G401.6 (cell line): Measurements from ENCODE around the gene SPI1.
"Not testable (repeated sequence)": the region's sequence is repeated elsewhere in the genome, so short reads cannot be mapped to it uniquely, and the experiment has no call there.

Experiments used
- FAIRE-seq: peaks from 2 replicates; lab custom pipeline; 2012; peaks lifted over from hg19 to GRCh38; lab: Jason Lieb, UNC

SPI1 gene

DNA sequence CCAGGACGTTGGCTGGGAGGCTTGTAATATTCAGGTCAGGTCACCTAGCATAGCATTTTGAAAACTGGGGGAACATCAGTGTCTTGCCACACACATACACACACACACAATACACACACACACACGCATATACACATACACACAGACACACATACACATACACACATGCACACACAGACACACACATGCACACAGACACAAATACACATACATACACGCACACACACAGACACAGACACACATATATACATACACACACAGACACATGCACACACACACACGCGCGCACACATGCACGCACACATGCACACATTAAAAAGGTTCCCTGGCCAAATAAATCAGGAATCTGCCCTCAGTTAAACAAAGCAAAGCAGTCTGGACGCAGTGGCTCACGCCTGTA is 38.3 kb downstream of the SPI1 start:
- no peak for FAIRE-seq

DNA sequence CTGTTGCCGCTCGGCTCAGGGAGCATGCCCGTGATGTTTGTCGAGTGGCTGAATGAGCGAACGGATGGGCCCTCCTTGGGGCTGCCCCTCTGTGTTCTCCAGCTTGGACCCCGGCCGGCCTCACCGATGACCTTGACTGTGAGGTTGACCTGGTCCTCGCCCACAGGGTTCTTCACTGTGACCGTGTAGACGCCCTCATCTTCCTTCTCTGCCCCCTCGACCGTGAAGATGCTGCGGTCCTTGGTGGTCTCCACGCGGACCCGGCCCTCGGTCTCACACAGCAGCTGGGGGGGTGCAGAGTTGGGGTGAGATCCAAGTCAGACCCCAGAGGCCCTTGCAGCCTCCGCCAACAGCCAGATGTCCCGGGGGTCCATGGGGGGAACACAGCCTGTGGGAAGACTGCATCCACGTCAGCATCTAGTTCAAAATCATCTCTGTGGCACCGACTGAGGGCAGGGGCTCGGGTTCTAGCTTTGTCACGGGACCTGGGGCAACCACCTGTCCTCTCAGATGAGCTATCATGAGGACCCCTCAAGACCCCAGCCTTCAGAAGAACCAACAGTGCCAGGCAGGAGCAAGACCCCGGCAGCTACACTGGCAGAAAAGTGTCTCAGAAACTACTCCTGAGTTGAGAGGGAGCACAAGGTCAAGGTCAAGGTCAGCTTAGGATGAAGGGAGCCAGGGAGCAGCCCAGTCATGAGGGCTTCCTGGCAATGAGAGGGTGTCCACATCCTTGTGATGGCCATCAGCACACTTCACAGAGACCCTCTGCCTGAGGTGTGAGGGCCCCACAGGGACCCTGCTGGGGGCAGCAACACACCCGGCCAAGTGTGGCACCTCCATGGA is 39.7 kb downstream of the SPI1 start:
- no peak for FAIRE-seq

DNA sequence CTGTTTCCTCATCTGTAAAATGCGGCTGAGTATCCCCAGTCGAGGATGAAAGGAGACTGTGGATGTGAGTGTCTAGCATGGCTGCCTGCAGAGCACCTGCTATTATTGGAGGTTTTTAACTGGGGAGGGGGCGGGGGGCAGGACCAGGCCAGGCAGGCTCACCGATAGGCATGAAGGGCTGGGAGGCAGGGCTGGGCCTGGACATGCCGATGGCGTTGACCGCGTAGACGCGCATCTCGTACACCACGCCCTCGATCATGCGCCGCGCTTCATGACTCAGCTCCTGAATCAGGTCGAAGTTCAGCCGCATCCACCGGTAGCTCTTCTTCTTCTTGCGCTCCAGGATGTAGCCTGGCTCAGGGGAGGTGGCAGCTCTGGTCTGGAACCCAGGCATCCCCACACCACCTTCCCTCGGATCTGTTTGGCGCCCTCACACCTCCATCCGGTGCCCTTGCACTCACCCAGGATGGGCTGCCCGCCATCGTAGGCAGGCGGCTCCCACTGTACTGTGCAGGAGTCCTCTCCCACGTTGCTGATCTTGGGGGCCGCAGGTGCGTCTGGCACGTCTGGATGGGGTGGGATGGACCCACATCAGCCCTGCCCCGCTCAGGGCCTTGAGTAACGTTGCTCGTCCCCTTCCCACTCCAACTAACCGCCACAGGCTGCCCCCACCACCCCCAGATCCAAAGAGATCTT is 41.0 kb downstream of the SPI1 start:
- FAIRE-seq: no peak

DNA sequence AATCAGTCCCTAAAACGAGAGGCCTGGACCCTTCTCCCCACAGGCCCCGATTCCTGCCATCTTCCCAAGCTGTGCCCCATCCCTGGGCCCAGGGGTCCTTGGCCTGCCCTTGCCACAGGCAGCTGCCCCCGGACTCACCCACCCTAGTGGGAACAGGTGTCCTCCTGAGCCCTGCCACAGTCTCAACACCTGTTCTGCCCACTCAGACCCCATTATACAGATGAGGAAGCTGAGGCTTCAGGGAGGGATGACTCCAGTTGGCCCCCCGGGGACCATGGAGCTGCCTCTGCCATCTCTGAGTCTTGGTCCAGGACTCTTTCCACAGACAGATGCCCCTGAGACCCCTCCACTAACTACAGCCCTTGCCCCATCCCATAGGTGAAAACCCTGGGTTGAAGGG is 41.8 kb downstream of the SPI1 start:
- FAIRE-seq: no peak

DNA sequence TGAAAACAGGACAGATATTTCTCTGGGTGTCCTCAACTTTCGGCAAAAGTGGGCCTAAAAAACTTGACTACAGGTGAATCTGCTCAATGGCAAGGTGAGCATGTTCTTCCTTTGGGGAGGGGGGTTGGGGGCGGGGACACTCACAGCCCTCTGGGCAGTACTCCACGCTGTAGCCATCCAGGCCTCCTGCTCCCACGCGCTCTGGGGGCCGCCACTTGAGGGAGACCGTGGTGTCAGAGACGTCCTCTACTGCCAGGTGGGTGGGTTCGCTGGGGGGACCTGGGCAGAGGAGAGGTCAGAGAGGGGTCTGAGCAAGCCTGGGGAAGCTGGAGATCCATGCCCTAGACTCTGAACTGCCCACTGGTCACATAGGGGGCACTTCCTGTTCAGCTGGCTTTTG is 42.6 kb downstream of the SPI1 start:
- FAIRE-seq: no peak

DNA sequence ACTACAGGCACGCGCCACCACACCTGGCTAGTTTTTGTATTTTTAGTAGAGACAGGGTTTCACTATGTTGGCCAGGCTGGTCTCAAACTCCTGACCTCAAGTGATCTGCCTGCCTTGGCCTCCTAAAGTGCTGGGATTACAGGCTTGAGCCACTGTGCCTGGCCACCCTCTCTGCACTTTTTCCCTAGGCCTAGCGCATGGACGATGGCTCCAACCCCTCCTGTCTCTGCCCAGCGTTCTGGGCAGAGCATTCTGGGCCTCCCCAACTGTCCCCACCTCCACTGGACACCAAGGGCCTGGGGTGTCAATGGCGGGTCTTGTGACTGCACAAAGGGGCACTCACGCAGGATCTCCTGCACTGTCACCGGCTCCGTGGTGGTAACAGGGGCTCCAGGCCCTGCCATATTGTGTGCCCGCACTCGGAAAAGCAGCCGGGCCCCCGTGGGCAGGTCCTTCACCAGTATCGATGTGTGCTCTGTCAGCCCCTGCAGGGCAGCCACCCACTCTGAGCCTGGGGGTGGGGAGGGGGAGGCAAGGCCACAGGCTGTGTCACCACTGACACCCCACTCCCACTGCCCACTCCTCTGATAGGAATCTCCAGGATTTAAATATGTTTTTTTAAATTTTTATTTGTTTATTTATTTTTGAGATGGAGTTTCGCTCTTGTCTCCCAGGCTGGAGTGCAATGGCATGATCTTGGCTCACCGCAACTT is 43.5 kb downstream of the SPI1 start:
- not testable (repeated sequence) for FAIRE-seq

DNA sequence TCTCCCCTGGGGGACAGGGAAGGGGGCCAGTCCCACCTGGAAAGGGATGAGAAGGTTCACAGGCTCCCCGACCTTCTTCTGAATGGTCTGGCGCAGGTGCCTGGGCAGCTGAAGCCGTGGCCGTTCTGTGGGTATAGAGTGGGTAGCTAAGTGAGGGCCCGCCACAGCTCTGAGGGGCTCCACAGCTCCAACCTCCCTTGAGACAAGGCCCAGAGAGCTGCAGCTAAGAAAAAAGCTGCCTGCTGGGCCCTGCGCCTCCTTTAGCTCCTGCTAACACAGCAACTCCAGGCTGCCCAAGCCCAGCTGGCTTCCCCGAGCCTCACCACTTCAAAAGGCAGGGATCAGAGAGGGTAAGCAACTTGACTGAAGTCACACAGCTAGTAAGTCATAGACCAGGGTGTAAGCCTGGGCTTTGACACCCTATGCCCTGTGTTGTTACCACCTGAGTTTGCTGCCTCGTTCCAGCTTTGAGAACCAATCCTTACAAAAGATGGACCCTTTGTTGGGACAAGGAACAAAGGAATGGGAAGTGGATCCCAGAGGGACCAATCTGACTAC is 44.4 kb downstream of the SPI1 start:
- FAIRE-seq: no peak

DNA sequence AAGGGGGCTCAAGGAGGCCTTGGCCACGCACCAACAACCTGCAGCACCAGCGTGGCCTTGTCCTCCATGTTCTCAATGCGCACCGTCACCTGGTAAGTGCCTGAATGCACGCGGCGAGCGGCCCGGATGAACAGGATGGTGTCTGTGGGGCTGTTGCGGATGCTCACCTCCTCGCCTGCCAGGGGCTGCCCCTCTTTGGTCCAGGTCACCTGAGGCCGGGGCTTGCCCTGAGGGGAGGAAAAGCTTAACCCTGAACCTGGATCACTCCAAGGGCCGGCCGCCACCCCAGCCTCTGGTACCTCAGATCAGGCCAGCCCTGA is 44.9 kb downstream of the SPI1 start:
- no peak for FAIRE-seq

DNA sequence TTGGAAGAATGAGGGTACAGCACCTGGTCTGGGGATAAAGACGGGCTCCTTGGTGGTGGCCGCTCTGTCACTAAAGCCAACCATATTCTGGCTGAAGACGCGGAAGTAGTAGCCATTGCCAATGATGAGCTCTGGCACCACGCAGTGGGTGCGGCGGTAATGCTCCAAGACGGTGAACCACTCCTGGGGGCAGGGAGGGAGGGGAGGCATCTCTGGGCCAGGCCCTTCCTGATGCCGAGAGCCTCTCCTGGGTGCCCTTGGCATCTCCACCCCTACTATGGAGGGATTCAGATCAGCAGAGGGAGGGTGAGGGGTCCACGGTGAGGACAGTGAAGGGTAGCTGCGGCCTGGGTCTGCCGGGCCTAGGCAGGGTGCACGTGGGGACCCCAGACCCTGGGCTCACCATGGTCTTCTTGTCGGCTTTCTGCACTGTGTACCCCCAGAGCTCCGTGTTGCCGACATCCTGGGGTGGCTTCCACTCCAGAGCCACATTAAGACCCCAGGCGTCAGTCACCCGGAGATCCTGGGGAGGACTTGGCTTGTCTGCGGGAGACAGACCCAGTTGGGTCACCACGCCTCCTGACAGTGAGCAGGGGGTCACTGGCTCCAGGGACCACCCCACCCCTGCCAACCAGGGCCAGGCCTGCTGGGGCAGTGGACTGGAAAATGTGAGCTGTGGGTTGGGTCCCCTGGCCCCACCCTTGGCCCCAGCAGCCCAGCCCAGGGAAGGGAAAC is 45.4 kb downstream of the SPI1 start:
- FAIRE-seq: no peak

DNA sequence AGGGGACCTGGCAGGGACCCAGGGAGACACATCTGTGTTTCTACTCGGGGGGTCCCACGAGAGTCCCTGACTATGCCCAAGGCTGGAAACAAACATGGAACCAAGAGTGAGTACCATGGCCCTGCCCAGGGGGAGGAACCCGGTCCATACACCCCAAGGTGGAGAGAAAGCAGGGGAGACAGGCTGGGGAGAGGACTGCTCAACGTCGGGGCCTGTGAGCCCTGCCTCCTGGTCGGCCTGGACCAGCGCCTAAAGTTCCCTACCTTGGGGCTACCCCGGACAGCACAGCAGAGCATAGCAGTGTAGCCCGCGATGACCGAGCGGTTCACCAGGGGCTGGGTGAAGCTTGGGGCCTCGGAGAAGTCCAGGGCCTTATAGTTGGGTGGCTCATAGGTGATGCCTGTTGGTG is 46.0 kb downstream of the SPI1 start:
- no peak for FAIRE-seq

DNA sequence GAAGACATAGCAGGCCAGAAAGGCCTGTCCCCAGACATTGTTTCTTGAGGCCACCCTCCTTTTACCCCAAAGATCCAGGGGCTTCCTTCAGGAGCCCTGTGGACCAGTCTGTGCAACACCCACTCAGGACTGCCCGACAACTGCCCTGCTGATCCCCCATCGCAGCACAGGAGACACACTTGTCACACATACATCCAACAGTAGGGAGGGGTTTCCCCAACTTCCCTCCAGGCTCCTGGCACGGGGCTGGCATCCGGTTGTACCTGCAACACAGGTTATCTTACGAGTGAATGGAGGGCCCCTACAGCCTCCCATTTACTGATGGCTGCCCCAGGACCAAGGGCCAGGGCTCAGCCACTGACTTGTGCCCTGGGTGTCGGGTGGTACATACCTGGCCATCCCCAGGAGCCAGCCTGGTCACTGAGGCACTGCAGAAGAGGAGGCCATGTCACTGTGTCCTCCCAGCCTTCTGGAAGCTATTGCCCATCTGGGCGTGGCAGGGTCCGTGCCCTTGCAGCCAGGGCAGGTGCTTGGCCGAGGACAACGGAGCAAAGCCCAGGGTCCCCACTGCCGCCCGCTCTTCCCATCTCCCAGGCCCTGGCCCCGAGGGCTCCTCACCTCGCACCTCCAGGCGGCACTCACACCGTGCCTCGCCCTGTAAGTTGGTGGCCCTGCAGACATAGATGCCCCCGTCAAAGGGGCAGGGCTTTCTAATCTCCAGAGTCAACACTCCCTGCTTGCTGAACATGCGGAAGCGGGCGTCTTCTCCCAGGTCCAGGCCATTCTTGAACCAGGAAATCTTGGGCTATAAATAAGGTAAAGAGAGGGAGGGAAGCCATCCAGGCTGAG is 46.7 kb downstream of the SPI1 start:
- no peak for FAIRE-seq

DNA sequence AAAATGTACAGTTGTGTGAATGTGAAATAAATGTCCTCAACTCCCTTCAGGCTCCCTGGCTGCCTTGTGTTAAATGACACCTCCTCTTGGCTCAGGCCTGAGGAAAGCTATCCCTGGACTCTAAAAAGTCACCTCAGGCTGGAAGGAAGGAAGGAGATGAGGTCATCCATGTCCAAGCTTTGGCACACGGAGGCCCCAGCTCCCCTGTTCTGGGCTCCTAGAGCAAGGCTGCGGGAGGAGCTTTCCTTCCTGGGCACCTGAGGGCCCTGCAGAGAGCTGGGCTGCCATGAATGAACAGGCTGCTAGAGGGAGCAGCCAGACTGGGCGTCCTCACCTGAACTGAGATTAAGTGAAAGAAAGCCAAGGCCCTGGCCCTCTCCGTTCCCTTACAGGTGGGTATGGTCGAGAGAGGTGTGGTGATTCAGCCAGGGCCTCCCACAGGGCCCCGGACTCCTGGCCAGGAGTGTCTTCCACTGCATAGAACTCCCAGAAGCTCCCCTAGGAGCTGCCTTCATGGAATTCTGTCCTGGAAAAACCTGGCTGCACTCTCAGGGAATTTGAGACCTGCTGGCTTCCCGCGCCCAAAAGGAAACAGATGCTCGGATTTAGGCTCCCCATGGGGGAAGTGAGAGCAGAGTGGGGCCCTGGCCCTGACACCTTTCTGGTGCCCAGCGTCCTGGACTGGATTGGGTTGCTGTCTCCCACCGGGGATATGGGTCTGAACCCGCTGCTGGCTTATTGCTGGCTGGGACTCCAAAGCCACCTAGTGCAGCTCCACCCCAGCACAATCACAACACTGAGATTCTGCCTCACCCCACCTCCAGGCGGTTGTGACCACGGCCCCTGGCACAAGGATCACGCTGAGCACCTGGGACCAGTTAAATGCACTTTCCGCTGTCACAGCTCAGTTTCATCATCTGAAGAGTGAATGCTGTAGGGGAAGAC is 48.1 kb downstream of the SPI1 start:
- FAIRE-seq: no peak

DNA sequence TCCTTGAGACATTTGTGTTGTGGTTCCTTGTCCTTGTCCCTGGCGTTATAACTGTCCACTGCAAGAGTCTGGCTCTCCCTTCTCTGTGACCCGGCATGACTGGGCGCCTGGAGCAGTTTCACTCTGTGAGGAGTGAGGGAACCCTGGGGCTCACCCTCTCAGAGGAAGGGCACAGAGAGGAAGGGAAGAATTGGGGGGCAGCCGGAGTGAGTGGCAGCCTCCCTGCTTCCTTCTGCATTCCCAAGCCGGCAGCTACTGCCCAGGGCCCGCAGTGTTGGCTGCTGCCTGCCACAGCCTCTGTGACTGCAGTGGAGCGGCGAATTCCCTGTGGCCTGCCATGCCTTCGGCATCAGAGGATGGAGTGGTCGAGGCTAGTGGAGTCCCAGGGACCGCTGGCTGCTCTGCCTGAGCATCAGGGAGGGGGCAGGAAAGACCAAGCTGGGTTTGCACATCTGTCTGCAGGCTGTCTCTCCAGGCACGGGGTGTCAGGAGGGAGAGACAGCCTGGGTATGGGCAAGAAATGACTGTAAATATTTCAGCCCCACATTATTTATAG is 48.8 kb downstream of the SPI1 start:
- FAIRE-seq: no peak

DNA sequence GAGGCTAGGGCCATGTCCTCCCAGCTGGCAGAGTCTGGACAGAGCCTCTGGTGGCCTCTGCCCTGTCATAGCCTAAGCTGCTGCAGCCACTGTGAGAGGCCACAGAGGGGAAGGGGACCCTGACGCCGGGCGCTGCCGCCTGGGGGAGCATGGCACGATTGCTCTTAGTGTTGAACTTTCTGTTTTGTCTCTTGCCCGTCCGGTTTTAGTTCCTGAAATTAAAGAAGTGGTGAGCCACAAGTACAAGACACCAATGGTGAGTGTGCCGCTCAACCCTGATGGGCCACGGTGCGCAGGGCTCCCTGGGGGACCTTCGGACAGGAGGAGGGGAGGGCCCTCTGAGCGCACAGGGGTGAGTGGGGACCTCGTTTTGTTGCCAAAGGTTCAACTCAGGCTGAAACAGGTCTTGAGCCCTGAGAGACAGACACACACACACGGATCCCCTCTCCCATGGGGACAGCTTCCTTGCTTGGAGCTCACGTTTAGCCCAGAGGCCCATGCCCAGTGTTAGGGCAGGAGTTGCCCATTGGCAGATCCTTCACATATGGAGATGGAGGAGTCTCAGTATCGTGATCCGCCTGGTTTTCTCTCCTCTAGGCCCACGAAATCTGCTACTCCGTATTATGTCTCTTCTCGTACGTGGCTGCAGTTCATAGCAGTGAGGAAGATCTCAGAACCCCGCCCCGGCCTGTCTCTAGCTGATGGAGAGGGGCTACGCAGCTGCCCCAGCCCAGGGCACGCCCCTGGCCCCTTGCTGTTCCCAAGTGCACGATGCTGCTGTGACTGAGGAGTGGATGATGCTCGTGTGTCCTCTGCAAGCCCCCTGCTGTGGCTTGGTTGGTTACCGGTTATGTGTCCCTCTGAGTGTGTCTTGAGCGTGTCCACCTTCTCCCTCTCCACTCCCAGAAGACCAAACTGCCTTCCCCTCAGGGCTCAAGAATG is 49.6 kb downstream of the SPI1 start:
- FAIRE-seq: no peak

DNA sequence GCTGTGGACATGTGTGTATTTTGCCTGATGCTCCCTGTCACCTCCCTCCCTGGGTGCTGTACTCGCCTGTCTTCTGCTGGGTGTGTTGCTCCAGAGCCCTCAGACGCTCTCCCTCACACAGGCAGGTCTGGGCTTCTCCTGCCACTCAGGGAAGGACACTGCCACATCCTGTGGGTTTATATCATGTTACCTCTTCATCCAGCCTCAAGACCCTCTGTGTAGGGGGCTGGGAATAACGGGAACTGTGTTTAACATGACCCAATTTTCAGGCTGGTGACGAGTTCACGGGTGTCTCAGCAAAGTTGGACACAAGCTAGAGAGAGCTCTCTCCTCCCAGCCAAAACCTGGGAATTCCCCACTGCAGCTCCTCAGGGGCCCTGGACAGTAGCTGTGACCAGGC is 50.4 kb downstream of the SPI1 start:
- FAIRE-seq: no peak

DNA sequence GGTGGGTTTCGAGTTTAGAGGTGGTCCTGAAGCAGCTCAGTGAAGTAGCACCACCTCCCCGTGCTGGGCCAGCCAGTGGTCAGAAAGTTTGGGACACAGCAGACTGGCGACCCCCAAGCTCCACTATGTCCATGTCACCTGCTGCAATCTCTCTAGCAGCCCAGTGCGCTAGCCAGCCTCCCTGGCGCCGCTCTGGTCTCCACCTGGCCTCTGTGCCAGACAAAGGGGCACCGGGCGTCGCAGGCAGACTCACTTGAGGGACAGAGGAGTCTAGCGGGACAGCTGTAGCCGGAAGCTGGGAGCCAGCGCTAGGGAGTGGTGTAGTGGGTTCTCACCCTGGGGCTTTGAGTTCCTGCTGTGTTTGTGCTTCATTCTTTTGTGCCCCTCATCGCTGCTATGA is 51.3 kb downstream of the SPI1 start:
- FAIRE-seq: no peak

DNA sequence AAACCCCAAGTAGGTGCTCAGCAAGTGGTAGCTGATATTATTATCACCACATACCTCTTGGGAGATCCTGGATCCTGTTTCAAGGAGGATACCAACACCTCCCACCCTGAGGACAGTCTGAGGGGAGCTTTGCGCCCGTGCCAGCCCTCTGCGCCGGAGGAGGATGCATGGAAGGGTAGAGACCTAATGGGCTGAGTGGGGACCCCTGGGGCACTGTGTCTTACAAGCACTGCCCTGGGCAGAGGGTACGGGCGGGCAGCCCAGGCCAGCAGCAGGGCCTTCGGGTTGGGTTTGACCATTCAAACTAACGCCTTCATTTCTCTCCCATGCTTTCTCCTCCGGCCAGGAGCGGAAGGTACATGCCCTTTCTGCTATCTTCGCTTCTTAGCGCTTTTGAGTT is 52.1 kb downstream of the SPI1 start:
- no peak for FAIRE-seq

DNA sequence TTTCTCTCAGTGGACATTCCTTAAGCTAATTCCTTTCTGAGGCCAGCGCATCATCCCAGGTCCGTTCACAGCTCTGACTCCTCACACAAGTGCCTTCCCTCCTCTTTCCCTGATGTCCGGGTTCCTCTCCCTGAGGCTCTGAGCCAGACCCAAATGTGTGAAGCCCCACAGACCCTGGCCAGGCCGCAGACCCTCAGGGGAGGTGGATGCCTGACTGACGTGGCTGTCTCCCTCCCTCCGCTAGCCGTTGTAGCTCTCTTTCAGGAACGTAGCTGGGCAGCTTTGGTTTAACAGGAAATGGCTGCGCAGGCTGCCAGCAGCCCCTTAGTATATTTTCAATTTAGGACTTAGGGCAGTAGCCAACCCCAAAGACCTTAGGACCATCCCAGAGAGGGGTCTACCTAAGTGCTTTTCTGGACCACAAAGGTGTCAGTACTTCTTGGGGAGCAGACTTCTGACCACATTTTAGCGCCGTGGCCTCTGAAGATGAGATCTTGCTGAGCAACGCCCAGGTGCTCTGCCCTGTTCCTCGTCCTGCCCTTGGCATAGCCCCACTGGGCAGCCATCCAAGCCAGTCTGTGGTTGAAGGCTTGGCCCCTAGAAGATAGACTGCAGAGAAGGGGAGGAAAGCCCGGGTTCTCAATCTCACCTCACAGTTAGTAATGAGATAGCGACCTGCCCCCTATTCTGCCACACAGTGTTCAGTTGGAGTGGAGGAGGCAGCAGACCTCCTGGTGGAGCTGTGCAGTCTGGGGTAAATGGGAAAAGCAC is 52.9 kb downstream of the SPI1 start:
- FAIRE-seq: no peak
